Keratinocyte (primary cell): Measurements from ENCODE around the gene ITGB2. TPM values are rescaled to one million over a fixed set of nuclear protein-coding genes. Genes with fewer than 3 reads are reported as not detected.

Experiments used
- DNase-seq: peaks from one replicate; pipeline ENCODE4 v3.0.0-alpha.2; 2011; ENCODE audit warnings: low read depth, missing footprints, low spot score
- FAIRE-seq: peaks from 2 replicates; lab custom pipeline; 2011; peaks lifted over from hg19 to GRCh38; lab: Jason Lieb, UNC
- H2AFZ ChIP-seq: 2 replicates; pipeline ENCODE4 v1.6.0; 2012; ENCODE audit warnings: low read length, control low read depth, inconsistent platforms; ENCODE audit not compliant: control insufficient read depth
- H3K27ac ChIP-seq: 2 replicates; pipeline ENCODE4 v1.5.1; 2011; ENCODE audit warnings: low read length; ENCODE audit not compliant: control insufficient read depth, insufficient read depth
- H3K27me3 ChIP-seq: 3 replicates; pipeline ENCODE4 v1.6.0; 2011; ENCODE audit warnings: low read length; ENCODE audit not compliant: control insufficient read depth, insufficient read depth; ENCODE audit errors: extremely low read depth
- H3K36me3 ChIP-seq, 2 experiments: 2 replicates in 1 of 2; 3 replicates in 1 of 2; pipeline ENCODE4 v1.5.1; 2011; ENCODE audit warnings: low read length in 2 of 2, mild to moderate bottlenecking in 1 of 2; ENCODE audit not compliant: control insufficient read depth in 2 of 2, insufficient read depth in 2 of 2; ENCODE audit errors: extremely low read depth in 1 of 2
- H3K4me1 ChIP-seq: 3 replicates; pipeline ENCODE4 v1.5.1; 2011; ENCODE audit warnings: low read length; ENCODE audit not compliant: control insufficient read depth, insufficient read depth; ENCODE audit errors: extremely low read depth
- H3K4me2 ChIP-seq: 3 replicates; pipeline ENCODE4 v1.6.0; 2011; ENCODE audit warnings: low read depth, low read length; ENCODE audit not compliant: control insufficient read depth, insufficient read depth; ENCODE audit errors: extremely low read depth
- H3K4me3 ChIP-seq, 3 experiments: fragments of 200-600 bp in 1 of 3; sonication (generic) in 1 of 3; 2 replicates in 2 of 3; 3 replicates in 1 of 3; pipeline ENCODE4 v1.5.1; 2011 to 2016; ENCODE audit warnings: low read length in 3 of 3, mild to moderate bottlenecking in 3 of 3, control low read depth in 2 of 3, inconsistent platforms in 1 of 3, low read depth in 1 of 3, mixed read lengths in 1 of 3, mixed run types in 1 of 3, moderate library complexity in 1 of 3; ENCODE audit not compliant: control insufficient read depth in 2 of 3, insufficient read depth in 2 of 3; ENCODE audit errors: extremely low read depth in 1 of 3
- H3K79me2 ChIP-seq: 2 replicates; pipeline ENCODE4 v1.6.0; 2012; ENCODE audit warnings: low read length; ENCODE audit not compliant: control insufficient read depth, insufficient read depth
- H3K9ac ChIP-seq: 3 replicates; pipeline ENCODE4 v1.6.0; 2011; ENCODE audit warnings: low read length; ENCODE audit not compliant: control insufficient read depth, insufficient read depth; ENCODE audit errors: extremely low read depth
- H3K9me1 ChIP-seq: 3 replicates; pipeline ENCODE4 v1.6.0; 2011; ENCODE audit warnings: low read length; ENCODE audit not compliant: control insufficient read depth, insufficient read depth; ENCODE audit errors: extremely low read depth
- H3K9me3 ChIP-seq: 2 replicates; pipeline ENCODE4 v1.5.1; 2012; ENCODE audit warnings: low read depth, low read length; ENCODE audit not compliant: control insufficient read depth
- H4K20me1 ChIP-seq: 3 replicates; pipeline ENCODE4 v1.6.0; 2011; ENCODE audit warnings: low read length; ENCODE audit not compliant: control insufficient read depth, insufficient read depth; ENCODE audit errors: extremely low read depth
- EZH2 ChIP-seq: IDR thresholded peaks from one replicate; pipeline ENCODE4 v1.6.1; 2012; ENCODE audit warnings: inconsistent platforms, mild to moderate bottlenecking, low read length, moderate library complexity
- dilution Hi-C: fragments of 300-500 bp; cut with MboI; formaldehyde crosslinking; loops from one replicate; pipeline ENCODE4 v1.7.0; 2020; ENCODE audit warnings: low sequenced_read_pairs; ENCODE audit not compliant: extremely low pct_ligation_motif_present
- polyA plus RNA-seq, 5 experiments: library from polyadenylated mRNA; depleted of rRNA in 3 of 5; stranded (reverse) in 3 of 5; stranded (forward) in 1 of 5; unstranded in 1 of 5; fragments of >200 nt; gene quantifications; 1 replicate in 1 of 5; 2 replicates in 3 of 5; 3 replicates in 1 of 5; pipeline versions ENCODE4 v1.2.1 to v1.2.3, GENCODE V29; 2011 to 2012; ENCODE audit warnings: missing spikeins in 2 of 5, low read depth in 1 of 5, low replicate concordance in 1 of 5
- TF ChIP-seq, protein P1 (sequence below), 3 experiments: IDR thresholded peaks in 1 of 3; conservative IDR thresholded peaks in 1 of 3; optimal IDR thresholded peaks in 1 of 3; 2 replicates in 2 of 3; 3 replicates in 1 of 3; pipeline versions ENCODE3 to v1.5.1; 2011; ENCODE audit warnings: low read length in 3 of 3, mild to moderate bottlenecking in 3 of 3, moderate library complexity in 2 of 3, control low read depth in 1 of 3, inconsistent platforms in 1 of 3; ENCODE audit not compliant: insufficient read depth in 2 of 3; ENCODE audit errors: extremely low read depth in 1 of 3

ITGB2 gene
- polyA plus RNA-seq, 1 donor (not counting 4 experiments of a cell fraction or from before 2014, with no cell fraction given): 0.55 TPM

- dilution Hi-C loops: no loop called here
Observed at GRCh38 chr21:44969066-44969670, 48.5 kb upstream of the ITGB2 start.

GRCh38 chr21:44967082-44968047 lies 46.7 kb upstream of the ITGB2 start:
- Histone ChIP-seq H3K79me2 (peaks cover 16% of the 10 kb centered on the region), H3K27me3 (no peaks in the 10 kb centered on the region), H4K20me1 (no peaks in the 10 kb centered on the region), H3K4me3 (no peak overlapping the region), H2AFZ (no peak overlapping the region), H3K9ac (no peak overlapping the region), H3K27ac (no peak overlapping the region), H3K9me1 (no peaks in the 10 kb centered on the region), H3K9me3 (no peaks in the 10 kb centered on the region), H3K4me2 (no peak overlapping the region), H3K36me3 (peaks cover 9 to 28% of the 10 kb centered on the region in 2 experiments), H3K4me1 (peaks cover 15% of the 10 kb centered on the region)
- no peak for TF ChIP-seq EZH2
- TF ChIP-seq, protein P1, sequence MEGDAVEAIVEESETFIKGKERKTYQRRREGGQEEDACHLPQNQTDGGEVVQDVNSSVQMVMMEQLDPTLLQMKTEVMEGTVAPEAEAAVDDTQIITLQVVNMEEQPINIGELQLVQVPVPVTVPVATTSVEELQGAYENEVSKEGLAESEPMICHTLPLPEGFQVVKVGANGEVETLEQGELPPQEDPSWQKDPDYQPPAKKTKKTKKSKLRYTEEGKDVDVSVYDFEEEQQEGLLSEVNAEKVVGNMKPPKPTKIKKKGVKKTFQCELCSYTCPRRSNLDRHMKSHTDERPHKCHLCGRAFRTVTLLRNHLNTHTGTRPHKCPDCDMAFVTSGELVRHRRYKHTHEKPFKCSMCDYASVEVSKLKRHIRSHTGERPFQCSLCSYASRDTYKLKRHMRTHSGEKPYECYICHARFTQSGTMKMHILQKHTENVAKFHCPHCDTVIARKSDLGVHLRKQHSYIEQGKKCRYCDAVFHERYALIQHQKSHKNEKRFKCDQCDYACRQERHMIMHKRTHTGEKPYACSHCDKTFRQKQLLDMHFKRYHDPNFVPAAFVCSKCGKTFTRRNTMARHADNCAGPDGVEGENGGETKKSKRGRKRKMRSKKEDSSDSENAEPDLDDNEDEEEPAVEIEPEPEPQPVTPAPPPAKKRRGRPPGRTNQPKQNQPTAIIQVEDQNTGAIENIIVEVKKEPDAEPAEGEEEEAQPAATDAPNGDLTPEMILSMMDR (optimal IDR thresholded peaks at IDR 0.05 in 1 of 3, IDR thresholded peaks at IDR 0.05 in 1 of 3, conservative IDR thresholded peaks at IDR 0.05 in 1 of 3; ENCODE audit: extremely low read depth in 1 of 3, insufficient read depth in 2 of 3, low read length in 3 of 3): no peak
- FAIRE-seq (no peak), DNase-seq (no peak)
- dilution Hi-C loops: no loop called here

More at GRCh38 chr21:44969066-44969670, 48.5 kb upstream of the ITGB2 start:
- DNase-seq: no peak
- Histone ChIP-seq H3K27ac (no peak overlapping the region), H3K36me3 (peaks cover 13 to 25% of the 10 kb centered on the region in 2 experiments), H3K9ac (no peak overlapping the region), H3K4me2 (no peak overlapping the region), H3K79me2 (peaks cover 14% of the 10 kb centered on the region), H3K4me3 (no peak overlapping the region), H3K9me1 (no peaks in the 10 kb centered on the region), H3K4me1 (peaks cover 12% of the 10 kb centered on the region), H3K27me3 (no peaks in the 10 kb centered on the region), H4K20me1 (no peaks in the 10 kb centered on the region), H2AFZ (no peak overlapping the region), H3K9me3 (no peaks in the 10 kb centered on the region)
- TF ChIP-seq EZH2: no peak
- TF ChIP-seq, protein P1 (optimal IDR thresholded peaks at IDR 0.05 in 1 of 3, IDR thresholded peaks at IDR 0.05 in 1 of 3, conservative IDR thresholded peaks at IDR 0.05 in 1 of 3; ENCODE audit: extremely low read depth in 1 of 3, insufficient read depth in 2 of 3, low read length in 3 of 3): no peak
- no peak for FAIRE-seq
